ENCODE data around the gene VPS50. TPM values are rescaled to one million over a fixed set of nuclear protein-coding genes. Genes with fewer than 3 reads are reported as not detected.

Gene VPS50
- total and polyA plus RNA-seq, 4 experiments from 2014 or later = 7.5 to 45.8 (median 26.0) TPM

DNA sequence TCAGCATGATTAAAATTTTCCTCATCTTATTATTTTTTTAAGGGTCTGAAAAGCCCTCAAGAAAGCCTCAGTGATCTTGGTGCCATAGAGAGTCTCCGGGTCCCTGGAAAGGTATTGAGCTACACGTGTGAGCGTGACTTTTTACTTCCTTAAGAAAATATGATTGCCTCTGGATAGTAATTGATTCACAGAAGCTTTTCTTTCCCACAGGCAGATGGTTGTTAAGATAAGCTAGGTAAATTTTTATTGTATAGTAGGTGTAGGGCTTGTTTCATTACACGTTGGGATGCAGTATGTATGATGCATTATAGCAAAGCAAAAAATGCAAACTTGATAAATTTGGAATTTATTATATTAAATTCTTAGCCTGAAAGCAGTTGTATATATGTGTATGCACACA is 7.7 kb downstream of the VPS50 start:
- Histone ChIP-seq H3K4me1 (ENCODE audit: insufficient read depth, low read length) (no peaks in the 10 kb centered on the region), H3K36me3 (ENCODE audit: insufficient read depth, low read length) (no peaks in the 10 kb centered on the region), H3K27me3 (ENCODE audit: insufficient read depth, low read length) (no peaks in the 10 kb centered on the region), H3K4me3 (ENCODE audit: low read length in 2 of 2) (no peak overlapping the region), H3K27ac (ENCODE audit: low read depth, low read length) (no peak overlapping the region), H3K9me3 (ENCODE audit: control insufficient read depth in 1 of 2, low read length in 2 of 2) (no peaks in the 10 kb centered on the region)
- no peak overlapping the region for H3K4me3 Mint-ChIP-seq
- no peak for DNase-seq
- no peak overlapping the region for H3K27ac Mint-ChIP-seq
- intact Hi-C loops (cut with micrococcal nuclease) = loop anchor here (10.0 kb wide), 1 partner anchor 1275 kb away; no protein-coding TSS in a partner anchor
- CTCF ChIA-PET (ENCODE audit: partially characterized antibody) = interaction anchor here (1.8 kb wide), 1 partner anchor 847 kb away, joined by 5 read pairs; no protein-coding TSS in a partner anchor
- H3K36me3 Mint-ChIP-seq = peaks cover 3% of the 10 kb centered on the region in 2 donors
- H3K4me1 Mint-ChIP-seq = peaks cover 0 to 11% (median 7%) of the 10 kb centered on the region in 4 donors
- POLR2A ChIA-PET (ENCODE audit: partially characterized antibody) = no interaction called here
- no peaks in the 10 kb centered on the region for H3K9me3 Mint-ChIP-seq
- H3K27me3 Mint-ChIP-seq = no peaks in the 10 kb centered on the region

DNA sequence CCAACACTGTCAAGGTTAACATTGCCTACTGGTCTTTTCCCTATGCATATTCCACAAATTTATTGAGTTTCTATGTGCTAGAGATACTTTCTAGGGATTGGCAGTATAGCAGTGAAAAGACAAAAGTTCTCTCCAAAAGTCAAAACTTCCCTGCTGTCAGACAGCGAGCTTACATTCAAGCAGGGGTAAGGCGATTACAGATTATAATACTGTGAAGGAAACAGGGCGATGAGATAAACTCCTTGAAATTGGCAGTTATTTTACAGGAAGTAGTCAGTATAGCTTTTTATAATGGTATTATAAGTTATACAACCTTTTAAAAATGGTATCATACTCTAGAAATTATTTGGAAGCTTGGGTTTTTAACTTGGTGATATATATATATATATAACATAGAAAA is 9.9 kb downstream of the VPS50 start:
- Histone ChIP-seq H3K9me3 (ENCODE audit: control insufficient read depth in 1 of 2, low read length in 2 of 2) (no peaks in the 10 kb centered on the region), H3K27me3 (ENCODE audit: insufficient read depth, low read length) (no peaks in the 10 kb centered on the region), H3K4me3 (ENCODE audit: low read length in 2 of 2) (no peak overlapping the region), H3K27ac (ENCODE audit: low read depth, low read length) (no peak overlapping the region), H3K36me3 (ENCODE audit: insufficient read depth, low read length) (no peaks in the 10 kb centered on the region), H3K4me1 (ENCODE audit: insufficient read depth, low read length) (no peaks in the 10 kb centered on the region)
- Mint-ChIP-seq H3K4me3 (no peak overlapping the region), H3K9me3 (no peaks in the 10 kb centered on the region), H3K27ac (no peak overlapping the region), H3K4me1 (peaks cover 12 to 20% (median 15%) of the 10 kb centered on the region in 4 donors), H3K27me3 (no peaks in the 10 kb centered on the region), H3K36me3 (peaks cover 3 to 6% of the 10 kb centered on the region in 2 donors)
- POLR2A ChIA-PET (ENCODE audit: partially characterized antibody) = interaction anchor here (2.4 kb wide), 1 partner anchor 10 kb away, joined by 13 read pairs; the partner anchor contains the start of gene VPS50
- intact Hi-C loops (cut with micrococcal nuclease) = no loop called here
- CTCF ChIA-PET (ENCODE audit: partially characterized antibody) = interaction anchor here (1.0 to 3.4 kb wide), 4 partner anchors 10 to 1194 kb away, joined by 3 to 15 read pairs (median 7); partner anchors contain the start of gene VPS50
- DNase-seq = no peak

DNA sequence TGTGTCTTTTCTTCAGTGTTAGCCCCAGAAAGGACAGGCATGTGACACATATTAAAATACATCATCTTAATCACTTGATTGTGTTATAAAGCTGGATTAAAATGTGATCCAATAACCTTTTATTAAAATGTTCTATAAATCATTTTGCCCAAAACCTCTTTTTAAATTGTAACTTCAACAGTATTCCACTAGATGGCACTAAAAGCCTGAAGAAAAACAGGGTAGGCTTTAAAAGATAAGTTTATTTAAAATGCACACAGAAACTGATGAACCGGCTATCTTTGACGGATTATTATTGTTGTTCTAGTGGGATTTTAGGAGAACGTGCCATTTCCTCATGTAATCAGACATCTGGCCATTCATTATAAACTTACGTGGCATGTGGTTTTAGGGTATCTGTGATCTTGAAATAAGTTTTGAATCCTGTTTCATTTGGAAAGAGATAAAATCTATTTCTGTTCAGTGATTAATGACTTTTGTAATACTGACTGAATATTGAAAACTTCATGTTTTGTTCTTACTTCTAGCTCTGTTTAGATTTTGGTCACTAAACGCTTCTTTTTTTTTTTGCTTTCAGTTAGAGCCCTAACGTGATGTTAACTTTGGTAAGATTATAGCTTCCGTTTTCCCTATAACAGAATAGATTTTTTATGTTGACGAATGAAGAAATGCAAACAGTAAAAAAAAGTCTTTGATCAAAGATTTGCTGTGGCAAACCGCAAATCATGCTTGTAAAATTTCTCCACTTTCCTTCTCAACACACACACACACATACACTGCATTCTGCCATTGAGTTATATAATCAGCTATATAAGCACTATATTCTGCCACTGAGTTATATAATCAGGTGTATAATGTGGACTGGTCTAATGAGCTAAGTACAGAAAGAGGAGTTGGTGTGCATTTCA is 13.6 kb downstream of the VPS50 start:
- H3K36me3 Mint-ChIP-seq = peaks cover 0 to 6% of the 10 kb centered on the region in 2 donors
- H3K27me3 Mint-ChIP-seq = no peaks in the 10 kb centered on the region
- Histone ChIP-seq H3K27me3 (ENCODE audit: insufficient read depth, low read length) (no peaks in the 10 kb centered on the region), H3K4me3 (ENCODE audit: low read length in 2 of 2) (peak overlapping the region in 1 of 2 donors; percentile 9), H3K36me3 (ENCODE audit: insufficient read depth, low read length) (no peaks in the 10 kb centered on the region), H3K27ac (ENCODE audit: low read depth, low read length) (no peak overlapping the region), H3K9me3 (ENCODE audit: control insufficient read depth in 1 of 2, low read length in 2 of 2) (no peaks in the 10 kb centered on the region), H3K4me1 (ENCODE audit: insufficient read depth, low read length) (no peaks in the 10 kb centered on the region)
- ChIA-PET CTCF (ENCODE audit: partially characterized antibody) (interaction anchor here (0.6 to 4.2 kb wide), 17 partner anchors 10 to 1191 kb away, joined by 3 to 31 read pairs (median 5); partner anchors contain the start of gene VPS50), POLR2A (ENCODE audit: partially characterized antibody) (interaction anchor here (0.6 to 1.2 kb wide), 3 partner anchors 14 to 842 kb away, joined by 3 to 8 read pairs (median 3); partner anchors contain the start of gene VPS50)
- peak overlapping the region in 6 of 7 donors; percentile 37 to 88 (median 68) for H3K27ac Mint-ChIP-seq
- H3K4me1 Mint-ChIP-seq = peaks cover 12 to 15% (median 14%) of the 10 kb centered on the region in 4 donors
- peak overlapping the region; percentile 56 to 79 (median 74) for H3K4me3 Mint-ChIP-seq
- DNase-seq = peak; percentile 35 to 52 (median 46)
- intact Hi-C loops (cut with micrococcal nuclease) = loop anchor here (1.0 to 5.0 kb wide), 3 partner anchors 13 to 842 kb away; partner anchors contain the start of gene VPS50
- H3K9me3 Mint-ChIP-seq = no peaks in the 10 kb centered on the region

DNA sequence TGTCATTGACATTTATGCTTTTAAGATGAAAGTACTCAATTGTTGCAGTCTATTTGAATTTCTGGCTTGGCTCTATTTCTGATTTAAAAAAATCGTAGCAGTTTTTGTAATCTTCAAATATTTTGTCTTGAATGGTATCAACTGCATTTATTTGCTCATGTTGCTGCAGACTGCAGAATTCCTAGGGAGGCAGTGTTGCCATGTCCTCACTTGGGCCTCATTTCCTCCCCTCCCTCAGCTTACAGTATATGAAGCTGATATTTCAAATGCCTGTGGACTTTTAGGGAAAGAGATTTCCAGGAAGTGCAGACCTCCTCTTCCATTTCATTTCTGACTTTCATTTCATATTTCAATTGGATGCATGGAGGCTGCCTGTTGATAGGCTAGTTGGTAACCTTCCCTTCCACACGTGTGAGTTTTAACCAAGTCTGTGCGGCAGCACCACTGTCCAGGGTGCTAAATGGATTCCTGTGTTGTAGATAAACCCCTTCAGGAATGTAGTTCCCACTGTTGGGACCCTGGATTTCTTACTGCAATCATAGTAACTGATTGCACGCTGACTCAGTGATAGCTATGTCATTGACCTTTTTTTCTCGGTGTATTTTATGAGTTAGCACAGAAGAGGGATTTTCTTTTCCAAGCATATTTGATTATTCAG is 17.5 kb downstream of the VPS50 start:
- no peak overlapping the region for H3K27ac Mint-ChIP-seq
- CTCF ChIA-PET (ENCODE audit: partially characterized antibody) = no interaction called here
- H3K36me3 ChIP-seq (ENCODE audit: insufficient read depth, low read length) = no peaks in the 10 kb centered on the region
- no peak overlapping the region for H3K4me3 Mint-ChIP-seq
- H3K27me3 Mint-ChIP-seq = no peaks in the 10 kb centered on the region
- H3K4me1 ChIP-seq (ENCODE audit: insufficient read depth, low read length) = no peaks in the 10 kb centered on the region
- no peaks in the 10 kb centered on the region for H3K27me3 ChIP-seq (ENCODE audit: insufficient read depth, low read length)
- DNase-seq = no peak
- peaks cover 12 to 20% (median 15%) of the 10 kb centered on the region in 4 donors for H3K4me1 Mint-ChIP-seq
- H3K9me3 ChIP-seq (ENCODE audit: control insufficient read depth in 1 of 2, low read length in 2 of 2) = no peaks in the 10 kb centered on the region
- H3K36me3 Mint-ChIP-seq = peaks cover 8 to 22% of the 10 kb centered on the region in 2 donors
- H3K4me3 ChIP-seq (ENCODE audit: low read length in 2 of 2) = no peak overlapping the region
- no peak overlapping the region for H3K27ac ChIP-seq (ENCODE audit: low read depth, low read length)
- intact Hi-C loops (cut with micrococcal nuclease) = loop anchor here (5.0 kb wide), 1 partner anchor 303 kb away; no protein-coding TSS in a partner anchor
- no peaks in the 10 kb centered on the region for H3K9me3 Mint-ChIP-seq
- POLR2A ChIA-PET (ENCODE audit: partially characterized antibody) = no interaction called here

DNA sequence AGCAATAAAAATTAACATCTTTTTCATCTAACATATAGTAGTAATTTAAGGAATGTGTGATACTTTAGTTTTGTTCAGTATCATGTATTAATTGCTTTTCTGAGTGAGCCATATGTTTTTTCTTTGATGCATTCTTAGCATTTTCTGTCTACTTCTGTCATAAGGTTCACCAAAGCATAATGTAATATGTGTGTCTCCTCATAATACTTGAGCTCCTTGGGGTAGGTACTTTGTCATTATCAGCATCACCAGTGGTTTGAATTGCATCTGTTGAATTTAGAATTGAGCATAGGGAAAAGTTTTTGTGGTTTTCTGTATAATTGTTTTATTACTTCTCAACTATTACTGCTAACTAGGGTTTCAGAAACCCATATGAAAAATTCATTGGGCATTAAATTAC is 26.5 kb downstream of the VPS50 start:
- Histone ChIP-seq H3K27me3 (ENCODE audit: insufficient read depth, low read length) (no peaks in the 10 kb centered on the region), H3K36me3 (ENCODE audit: insufficient read depth, low read length) (no peaks in the 10 kb centered on the region), H3K27ac (ENCODE audit: low read depth, low read length) (no peak overlapping the region), H3K9me3 (ENCODE audit: control insufficient read depth in 1 of 2, low read length in 2 of 2) (no peaks in the 10 kb centered on the region), H3K4me1 (ENCODE audit: insufficient read depth, low read length) (no peaks in the 10 kb centered on the region), H3K4me3 (ENCODE audit: low read length in 2 of 2) (no peak overlapping the region)
- peak overlapping the region in 1 of 7 donors; percentile 49 for H3K27ac Mint-ChIP-seq
- POLR2A ChIA-PET (ENCODE audit: partially characterized antibody) = no interaction called here
- H3K27me3 Mint-ChIP-seq = no peaks in the 10 kb centered on the region
- no peak overlapping the region for H3K4me3 Mint-ChIP-seq
- intact Hi-C loops (cut with micrococcal nuclease) = no loop called here
- no peak for DNase-seq
- H3K4me1 Mint-ChIP-seq = peaks cover 0 to 1% (median 0%) of the 10 kb centered on the region in 4 donors
- peaks cover 21 to 45% of the 10 kb centered on the region in 2 donors for H3K36me3 Mint-ChIP-seq
- no peaks in the 10 kb centered on the region for H3K9me3 Mint-ChIP-seq
- CTCF ChIA-PET (ENCODE audit: partially characterized antibody) = no interaction called here

DNA sequence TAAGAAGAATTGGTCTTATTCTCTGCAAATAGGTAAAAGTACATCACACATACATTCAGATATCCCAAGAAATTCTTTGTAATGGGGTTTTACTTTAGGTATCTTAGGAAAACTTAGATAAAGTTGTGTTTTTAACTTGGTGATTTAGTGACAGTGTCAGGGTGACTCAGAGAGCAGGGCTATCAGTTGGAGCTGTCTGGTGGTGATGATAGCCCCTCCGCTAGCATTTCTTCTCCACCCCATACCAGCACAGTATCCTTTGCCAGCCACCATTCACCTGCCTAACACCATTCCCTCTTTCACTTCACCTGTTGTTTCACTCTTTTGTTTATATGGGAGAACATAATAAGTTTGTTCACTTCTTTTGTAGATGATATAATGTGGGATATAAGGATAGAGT is 30.4 kb downstream of the VPS50 start:
- intact Hi-C loops (cut with micrococcal nuclease) = no loop called here
- Mint-ChIP-seq H3K27ac (peak overlapping the region in 1 of 7 donors; percentile 18), H3K4me3 (no peak overlapping the region), H3K36me3 (peaks cover 27 to 43% of the 10 kb centered on the region in 2 donors), H3K9me3 (no peaks in the 10 kb centered on the region), H3K4me1 (no peaks in the 10 kb centered on the region), H3K27me3 (no peaks in the 10 kb centered on the region)
- DNase-seq = no peak
- Histone ChIP-seq H3K9me3 (ENCODE audit: control insufficient read depth in 1 of 2, low read length in 2 of 2) (no peaks in the 10 kb centered on the region), H3K4me1 (ENCODE audit: insufficient read depth, low read length) (no peaks in the 10 kb centered on the region), H3K27me3 (ENCODE audit: insufficient read depth, low read length) (no peaks in the 10 kb centered on the region), H3K4me3 (ENCODE audit: low read length in 2 of 2) (no peak overlapping the region), H3K36me3 (ENCODE audit: insufficient read depth, low read length) (no peaks in the 10 kb centered on the region), H3K27ac (ENCODE audit: low read depth, low read length) (no peak overlapping the region)
- ChIA-PET POLR2A (ENCODE audit: partially characterized antibody) (no interaction called here), CTCF (ENCODE audit: partially characterized antibody) (no interaction called here)

DNA sequence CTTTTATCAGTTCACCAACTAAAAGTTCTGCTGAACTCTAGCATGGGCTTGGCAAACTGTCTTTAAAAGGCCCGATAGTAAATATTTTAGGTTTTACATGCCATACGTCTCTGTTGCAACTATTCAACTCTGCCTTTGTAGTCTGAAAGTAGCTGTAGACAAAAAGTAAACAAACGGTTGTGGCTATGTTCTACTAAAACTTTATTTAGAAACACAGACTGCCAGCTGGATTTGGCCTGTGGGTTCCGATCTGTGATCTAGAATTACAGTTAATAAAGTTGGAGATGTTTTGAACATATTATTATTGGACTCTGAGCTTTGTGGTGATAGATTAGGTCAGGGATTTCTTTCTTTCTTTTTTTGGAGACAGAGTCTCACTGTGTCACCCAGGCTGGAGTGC is 33.1 kb downstream of the VPS50 start:
- intact Hi-C loops (cut with micrococcal nuclease) = no loop called here
- Mint-ChIP-seq H3K4me3 (no peak overlapping the region), H3K4me1 (no peaks in the 10 kb centered on the region), H3K36me3 (peaks cover 30 to 42% of the 10 kb centered on the region in 2 donors), H3K27me3 (no peaks in the 10 kb centered on the region), H3K9me3 (no peaks in the 10 kb centered on the region), H3K27ac (no peak overlapping the region)
- Histone ChIP-seq H3K27me3 (ENCODE audit: insufficient read depth, low read length) (no peaks in the 10 kb centered on the region), H3K9me3 (ENCODE audit: control insufficient read depth in 1 of 2, low read length in 2 of 2) (no peaks in the 10 kb centered on the region), H3K27ac (ENCODE audit: low read depth, low read length) (no peak overlapping the region), H3K4me1 (ENCODE audit: insufficient read depth, low read length) (no peaks in the 10 kb centered on the region), H3K4me3 (ENCODE audit: low read length in 2 of 2) (no peak overlapping the region), H3K36me3 (ENCODE audit: insufficient read depth, low read length) (no peaks in the 10 kb centered on the region)
- ChIA-PET POLR2A (ENCODE audit: partially characterized antibody) (no interaction called here), CTCF (ENCODE audit: partially characterized antibody) (no interaction called here)
- DNase-seq = no peak

All from CD4-positive, alpha-beta memory T cell (primary cell).